GM19023 (cell line): ENCODE results near the gene DAB2IP.
"Not testable (repeated sequence)": the region's sequence is repeated elsewhere in the genome, so short reads cannot be mapped to it uniquely, and the experiment has no call there.

Source experiments
- ATAC-seq: cut with Tn5 transposase; IDR thresholded peaks from one replicate; pipeline ENCODE4 v1.9.1; 2021; ENCODE audit warnings: mild to moderate bottlenecking, moderate library complexity; ENCODE audit not compliant: unreplicated experiment

The DAB2IP gene

GRCh38 chr9:121785673-121786542, 134.5 kb downstream of the DAB2IP start:
- ATAC-seq: no peak

- ATAC-seq: no peak
Measured at GRCh38 chr9:121786543-121786948, 135.1 kb downstream of the DAB2IP start.

- no peak for ATAC-seq
Measured at GRCh38 chr9:121786998-121787422, 135.6 kb downstream of the DAB2IP start.

- ATAC-seq: no peak
Measured at GRCh38 chr9:121788686-121789366, 137.4 kb downstream of the DAB2IP start.

GRCh38 chr9:121790841-121791240, 139.4 kb downstream of the DAB2IP start:
- no peak for ATAC-seq

- ATAC-seq: not testable (repeated sequence)
Measured at GRCh38 chr9:121792476-121792875, 141.0 kb downstream of the DAB2IP start.

- ATAC-seq: not testable (repeated sequence)
Measured at GRCh38 chr9:121794334-121794733, 142.9 kb downstream of the DAB2IP start.

- ATAC-seq: no peak
Measured at GRCh38 chr9:121797081-121797480, 145.6 kb downstream of the DAB2IP start.

GRCh38 chr9:121798941-121799340, 147.5 kb downstream of the DAB2IP start:
- ATAC-seq: no peak

- no peak for ATAC-seq
Measured at GRCh38 chr9:121800376-121800775, 148.9 kb downstream of the DAB2IP start.

GRCh38 chr9:121801579-121801978, 150.1 kb downstream of the DAB2IP start:
- ATAC-seq: no peak

- no peak for ATAC-seq
Measured at GRCh38 chr9:121802753-121803152, 151.3 kb downstream of the DAB2IP start.

- ATAC-seq: no peak
Measured at GRCh38 chr9:121807069-121807822, 155.8 kb downstream of the DAB2IP start.

- no peak for ATAC-seq
Measured at GRCh38 chr9:121807823-121808278, 156.4 kb downstream of the DAB2IP start.

GRCh38 chr9:121808781-121809180, 157.3 kb downstream of the DAB2IP start:
- ATAC-seq: no peak

- no peak for ATAC-seq
Measured at GRCh38 chr9:121809356-121810050, 158.1 kb downstream of the DAB2IP start.

GRCh38 chr9:121810489-121810888, 159.1 kb downstream of the DAB2IP start:
- ATAC-seq: no peak

GRCh38 chr9:121811140-121811539, 159.7 kb downstream of the DAB2IP start:
- no peak for ATAC-seq

- no peak for ATAC-seq
Measured at GRCh38 chr9:121811751-121812150, 160.3 kb downstream of the DAB2IP start.

- no peak for ATAC-seq
Measured at GRCh38 chr9:121812159-121812735, 160.8 kb downstream of the DAB2IP start.
